Astrocyte (in vitro differentiated cells and primary cell): ENCODE measurements around the gene GRAMD4. TPM values are rescaled to one million over a fixed set of nuclear protein-coding genes. Genes with fewer than 3 reads are reported as not detected.

Experiments used
- DNase-seq: peaks from one replicate; pipeline ENCODE4 v3.0.0-alpha.2; 2010; ENCODE audit warnings: low read depth
- FAIRE-seq: peaks from 2 replicates; lab custom pipeline; 2011; peaks lifted over from hg19 to GRCh38; lab: Jason Lieb, UNC
- H2AFZ ChIP-seq: 2 replicates; pipeline ENCODE4 v1.6.0; 2012; ENCODE audit warnings: low read depth, low read length, inconsistent platforms
- H3K27ac ChIP-seq: 2 replicates; pipeline ENCODE4 v1.5.1; 2011; ENCODE audit warnings: low read depth, low read length, inconsistent platforms
- H3K27me3 ChIP-seq: 2 replicates; pipeline ENCODE4 v1.6.0; 2011; ENCODE audit warnings: low read length, inconsistent platforms; ENCODE audit not compliant: insufficient read depth
- H3K36me3 ChIP-seq: 2 replicates; pipeline ENCODE4 v1.5.1; 2011; ENCODE audit warnings: low read length, inconsistent platforms; ENCODE audit not compliant: insufficient read depth
- H3K4me1 ChIP-seq: 2 replicates; pipeline ENCODE4 v1.5.1; 2011; ENCODE audit warnings: low read length, inconsistent platforms; ENCODE audit not compliant: insufficient read depth
- H3K4me2 ChIP-seq: 2 replicates; pipeline ENCODE4 v1.6.0; 2012; ENCODE audit warnings: low read length, inconsistent platforms
- H3K4me3 ChIP-seq: 2 replicates; pipeline ENCODE4 v1.5.1; 2011; ENCODE audit warnings: low read depth, mild to moderate bottlenecking, low read length, inconsistent platforms; ENCODE audit not compliant: insufficient read depth
- H3K79me2 ChIP-seq: 2 replicates; pipeline ENCODE4 v1.6.0; 2012; ENCODE audit warnings: mild to moderate bottlenecking, low read length, inconsistent platforms; ENCODE audit not compliant: insufficient read depth
- H3K9ac ChIP-seq: 2 replicates; pipeline ENCODE4 v1.6.0; 2012; ENCODE audit warnings: mild to moderate bottlenecking, low read length, inconsistent platforms
- H3K9me3 ChIP-seq: 2 replicates; pipeline ENCODE4 v1.5.1; 2012; ENCODE audit warnings: low read depth, mild to moderate bottlenecking, low read length, inconsistent platforms; ENCODE audit not compliant: insufficient read depth
- H4K20me1 ChIP-seq: 2 replicates; pipeline ENCODE4 v1.6.0; 2012; ENCODE audit warnings: low read length, inconsistent platforms; ENCODE audit not compliant: insufficient read depth
- H3K27ac Mint-ChIP-seq: one replicate; pipeline ENCODE4 v1.8.0; 2021; ENCODE audit warnings: mild to moderate bottlenecking, mixed read lengths; ENCODE audit not compliant: unreplicated experiment
- H3K27me3 Mint-ChIP-seq: one replicate; pipeline ENCODE4 v1.8.0; 2021; ENCODE audit warnings: low read depth, mixed read lengths; ENCODE audit not compliant: unreplicated experiment
- H3K36me3 Mint-ChIP-seq: one replicate; pipeline ENCODE4 v1.8.0; 2021; ENCODE audit warnings: low read depth, mixed read lengths; ENCODE audit not compliant: unreplicated experiment
- H3K4me1 Mint-ChIP-seq: one replicate; pipeline ENCODE4 v1.8.0; 2021; ENCODE audit warnings: low read depth, mixed read lengths; ENCODE audit not compliant: unreplicated experiment
- H3K4me3 Mint-ChIP-seq: one replicate; pipeline ENCODE4 v1.8.0; 2021; ENCODE audit warnings: mild to moderate bottlenecking, moderate library complexity, mixed read lengths; ENCODE audit not compliant: unreplicated experiment
- H3K9me3 Mint-ChIP-seq: one replicate; pipeline ENCODE4 v1.8.0; 2021; ENCODE audit warnings: mild to moderate bottlenecking, mixed read lengths; ENCODE audit not compliant: unreplicated experiment
- CTCF ChIP-seq: IDR thresholded peaks from 2 replicates; pipeline ENCODE4 v1.5.1; 2011; ENCODE audit warnings: low read depth, mild to moderate bottlenecking, inconsistent platforms, low read length, moderate library complexity; ENCODE audit not compliant: insufficient read depth
- EZH2 ChIP-seq: IDR thresholded peaks from 2 replicates; pipeline ENCODE4 v1.6.1; 2012; ENCODE audit warnings: mild to moderate bottlenecking, low read length, inconsistent platforms; ENCODE audit not compliant: insufficient read depth
- total RNA-seq: library from RNA; stranded (reverse); gene quantifications from 2 replicates; pipeline ENCODE4 v1.2.1, GENCODE V29; 2021

GRAMD4 gene
- total RNA-seq, 1 donor from 2014 or later = 17.8 TPM

DNA sequence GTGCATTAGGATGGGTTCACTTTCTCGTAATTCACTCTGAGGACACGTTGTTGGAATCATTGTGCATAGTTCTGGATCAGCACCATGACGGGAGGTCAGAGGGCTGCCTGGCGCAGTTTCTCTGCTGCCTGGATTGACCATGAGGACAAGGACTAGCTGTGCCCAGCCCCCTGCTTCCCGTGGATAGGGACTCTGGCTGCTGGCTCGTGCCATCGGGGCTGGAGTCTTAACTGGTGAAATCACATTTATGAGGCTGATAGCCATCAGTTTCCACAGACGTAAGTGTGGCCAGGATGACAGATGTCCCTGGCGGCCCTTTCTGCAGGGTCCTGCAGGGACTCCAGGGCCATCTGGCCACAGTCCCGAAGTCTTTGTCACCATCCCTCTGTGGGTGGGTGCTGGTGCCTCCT is 24.1 kb upstream of the GRAMD4 start:
- H3K4me1 Mint-ChIP-seq = peaks cover 14% of the 10 kb centered on the region
- no peak overlapping the region for H3K9ac ChIP-seq
- DNase-seq (no peak), FAIRE-seq (no peak)
- no peak overlapping the region for H3K4me3 ChIP-seq
- H3K4me1 ChIP-seq = peaks cover 25% of the 10 kb centered on the region
- peaks cover 2% of the 10 kb centered on the region for H3K36me3 Mint-ChIP-seq
- no peak overlapping the region for H3K27ac ChIP-seq
- no peak overlapping the region for H2AFZ ChIP-seq
- H3K36me3 ChIP-seq = no peaks in the 10 kb centered on the region
- H3K9me3 ChIP-seq = no peaks in the 10 kb centered on the region
- no peak overlapping the region for H3K27ac Mint-ChIP-seq
- H3K4me3 Mint-ChIP-seq = no peak overlapping the region
- no peak overlapping the region for H3K4me2 ChIP-seq
- peaks cover 2% of the 10 kb centered on the region for H3K27me3 ChIP-seq
- TF ChIP-seq EZH2 (no peak), CTCF (no peak)
- peaks cover 36% of the 10 kb centered on the region for H4K20me1 ChIP-seq
- no peaks in the 10 kb centered on the region for H3K79me2 ChIP-seq
- H3K27me3 Mint-ChIP-seq = peaks cover 7% of the 10 kb centered on the region
- no peaks in the 10 kb centered on the region for H3K9me3 Mint-ChIP-seq

- no peaks in the 10 kb centered on the region for H3K9me3 Mint-ChIP-seq
- Histone ChIP-seq H3K27ac (no peak overlapping the region), H3K4me3 (no peak overlapping the region), H2AFZ (no peak overlapping the region), H3K79me2 (no peaks in the 10 kb centered on the region), H3K4me2 (no peak overlapping the region), H3K9ac (no peak overlapping the region), H4K20me1 (peaks cover 36% of the 10 kb centered on the region), H3K9me3 (no peaks in the 10 kb centered on the region), H3K36me3 (no peaks in the 10 kb centered on the region), H3K4me1 (peaks cover 24% of the 10 kb centered on the region), H3K27me3 (peaks cover 2% of the 10 kb centered on the region)
- TF ChIP-seq CTCF (no peak), EZH2 (no peak)
- H3K27me3 Mint-ChIP-seq = peaks cover 7% of the 10 kb centered on the region
- H3K4me1 Mint-ChIP-seq = peaks cover 13% of the 10 kb centered on the region
- H3K4me3 Mint-ChIP-seq = no peak overlapping the region
- DNase-seq (no peak), FAIRE-seq (no peak)
- no peak overlapping the region for H3K27ac Mint-ChIP-seq
- peaks cover 2% of the 10 kb centered on the region for H3K36me3 Mint-ChIP-seq
Observed at GRCh38 chr22:46596819-46597218, 23.4 kb upstream of the GRAMD4 start.

DNA sequence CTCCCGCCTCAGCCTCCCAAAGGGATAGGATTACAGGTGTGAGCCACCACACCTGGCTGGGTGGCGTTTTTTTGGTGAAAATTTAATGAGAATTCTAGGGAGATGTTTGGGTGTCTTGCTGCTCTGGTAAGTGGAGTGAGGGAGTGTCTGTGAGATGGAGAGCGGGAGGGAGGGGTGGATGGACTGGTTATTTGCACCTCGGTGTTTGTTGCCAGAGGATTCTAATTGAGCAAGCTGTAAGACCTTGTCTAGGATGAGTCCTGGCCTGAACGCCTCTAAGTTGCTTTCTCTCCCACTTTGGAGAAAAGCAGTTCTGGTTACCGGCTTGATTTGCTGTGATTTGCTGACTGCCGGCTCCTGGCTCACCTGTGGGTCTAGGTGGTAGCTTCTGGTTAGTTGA is 22.0 kb upstream of the GRAMD4 start:
- Histone ChIP-seq H4K20me1 (peaks cover 36% of the 10 kb centered on the region), H3K9ac (no peak overlapping the region), H3K27me3 (peaks cover 2% of the 10 kb centered on the region), H3K4me1 (peaks cover 11% of the 10 kb centered on the region), H3K4me2 (no peak overlapping the region), H3K9me3 (no peaks in the 10 kb centered on the region), H3K27ac (no peak overlapping the region), H3K79me2 (no peaks in the 10 kb centered on the region), H3K36me3 (no peaks in the 10 kb centered on the region), H3K4me3 (no peak overlapping the region), H2AFZ (no peak overlapping the region)
- TF ChIP-seq EZH2 = no peak
- no peak for TF ChIP-seq CTCF
- no peak for DNase-seq
- FAIRE-seq = no peak
- Mint-ChIP-seq H3K4me3 (no peak overlapping the region), H3K27me3 (peaks cover 7% of the 10 kb centered on the region), H3K27ac (no peak overlapping the region), H3K36me3 (peaks cover 2% of the 10 kb centered on the region), H3K9me3 (no peaks in the 10 kb centered on the region), H3K4me1 (no peaks in the 10 kb centered on the region)
